AG09319 (cell line): ENCODE measurements around the gene MYOM1.

Source experiments
- DNase-seq: peaks from one replicate; pipeline ENCODE4 v3.0.0-alpha.2; 2010; ENCODE audit warnings: low read depth; ENCODE audit errors: extremely low read depth
- CTCF ChIP-seq: IDR thresholded peaks from 2 replicates; pipeline ENCODE4 v1.5.1; 2011; ENCODE audit warnings: low read depth, mild to moderate bottlenecking, inconsistent platforms, low read length, moderate library complexity

The MYOM1 gene

DNA sequence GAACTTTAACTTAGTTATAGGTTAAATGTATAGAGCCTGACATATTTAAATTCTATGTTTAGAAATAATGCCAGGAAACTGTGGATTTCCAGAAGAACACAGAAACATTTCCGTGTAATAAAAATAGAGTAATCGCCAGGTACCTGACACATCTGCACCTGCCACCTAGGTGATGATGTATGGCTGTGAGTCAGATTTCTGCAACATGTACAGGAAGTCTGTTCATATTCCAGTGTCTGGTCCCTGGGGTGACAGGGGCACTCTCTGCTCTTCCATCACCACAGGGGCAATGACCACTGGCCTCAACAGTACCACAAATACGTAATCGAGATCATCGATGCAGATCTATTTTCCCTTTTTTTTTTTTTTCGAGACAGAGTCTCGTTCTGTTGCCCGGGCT is 105.7 kb downstream of the MYOM1 start:
- no peak for DNase-seq
- no peak for TF ChIP-seq CTCF

- TF ChIP-seq CTCF = no peak
- no peak for DNase-seq
Measured at GRCh38 chr18:3111523-3112240, 108.1 kb downstream of the MYOM1 start.

DNA sequence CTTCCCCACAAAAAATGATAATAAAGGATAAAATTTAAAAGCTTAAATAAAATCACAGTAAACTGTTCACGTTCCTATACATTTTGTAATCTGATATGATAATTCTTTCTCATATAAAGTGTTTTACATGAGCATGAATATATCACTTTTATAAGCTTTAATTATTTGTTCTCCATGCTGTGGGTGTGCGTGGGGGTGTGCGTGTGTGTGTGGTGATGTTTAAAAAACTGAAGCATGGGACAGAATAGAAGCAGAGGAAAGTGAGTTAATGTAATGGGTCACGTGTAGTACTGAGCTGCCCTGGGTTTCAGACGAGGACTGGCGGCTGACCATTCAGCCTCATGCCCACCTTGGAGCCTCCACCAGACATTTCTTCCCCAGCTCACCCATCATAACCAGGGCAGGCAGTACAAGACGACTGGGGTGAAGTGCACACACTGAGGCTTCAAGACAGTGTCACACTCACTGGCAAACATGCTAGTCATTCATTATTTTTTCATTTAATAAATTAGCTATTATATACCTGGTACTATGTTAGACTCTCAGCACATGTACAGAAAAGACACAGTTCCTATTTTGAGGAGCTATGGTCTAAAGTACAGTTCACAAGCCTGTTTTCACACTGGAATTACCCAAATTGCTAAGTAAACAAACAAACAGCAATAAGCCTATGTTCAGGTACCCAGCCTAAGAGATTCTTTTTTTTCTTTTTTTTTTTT is 109.6 kb downstream of the MYOM1 start:
- no peak for DNase-seq
- TF ChIP-seq CTCF = no peak

DNA sequence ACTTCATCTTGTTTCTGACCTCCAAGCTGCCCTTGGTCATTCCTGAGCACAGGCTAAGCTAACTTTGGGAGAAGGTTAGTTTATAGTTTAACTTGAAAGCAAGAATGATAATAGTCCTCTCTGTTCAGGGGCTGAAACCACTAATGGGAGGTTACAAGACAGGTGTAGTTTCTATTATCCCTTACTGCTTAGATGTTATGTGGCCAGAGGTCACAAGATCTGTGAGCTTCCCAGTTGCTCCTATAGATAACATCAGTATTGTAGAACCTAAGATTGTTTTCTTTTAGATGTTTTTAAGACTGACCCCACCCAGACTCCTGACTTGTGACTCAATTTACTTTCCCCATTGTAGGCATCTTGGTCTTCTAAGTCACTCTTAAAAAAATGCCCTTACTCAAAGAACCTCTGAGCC is 112.0 kb downstream of the MYOM1 start:
- TF ChIP-seq CTCF = no peak
- DNase-seq = no peak

DNA sequence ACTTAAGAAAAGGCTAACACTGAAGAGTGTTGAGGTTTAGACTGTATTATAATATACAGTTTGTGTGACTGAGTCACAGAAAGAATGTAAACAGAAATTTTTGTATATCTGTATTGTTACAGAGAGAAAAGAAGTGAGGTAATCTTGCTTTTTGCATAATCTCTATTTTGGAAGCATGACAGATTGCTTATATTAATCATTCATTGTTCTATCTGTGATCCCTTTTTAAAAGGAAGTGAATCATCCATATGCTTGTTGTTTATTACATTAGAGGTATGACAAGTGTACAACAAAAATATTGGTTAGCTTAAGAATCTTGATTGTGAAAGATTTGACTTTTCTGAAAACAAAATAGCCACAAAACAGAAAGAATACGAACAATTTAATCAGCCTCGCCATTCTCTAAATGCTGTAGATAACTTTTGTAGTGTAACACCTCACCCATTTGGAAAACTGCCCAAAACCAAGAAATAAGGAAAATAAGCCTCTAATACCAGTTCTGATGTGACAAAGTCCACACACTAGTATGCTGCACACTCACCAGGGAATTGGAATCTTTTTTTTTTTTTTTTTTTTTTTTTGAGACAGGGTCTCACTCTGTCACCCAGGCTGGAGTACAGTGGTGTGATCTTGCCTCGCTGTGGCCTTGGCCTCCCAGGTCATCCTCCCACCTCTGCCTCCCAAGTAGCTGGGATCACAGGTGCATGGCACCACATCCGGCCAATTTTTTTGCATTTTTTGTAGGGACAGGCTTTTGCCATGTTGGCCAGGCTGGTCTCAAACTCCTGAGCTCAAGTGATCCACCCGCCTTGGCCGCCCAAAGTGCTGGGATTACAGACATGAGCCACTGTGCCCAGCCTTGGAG is 115.3 kb downstream of the MYOM1 start:
- peak; percentile 65 for DNase-seq
- TF ChIP-seq CTCF = no peak

- DNase-seq = no peak
- no peak for TF ChIP-seq CTCF
Measured at GRCh38 chr18:3103576-3103975, 116.2 kb downstream of the MYOM1 start.

DNA sequence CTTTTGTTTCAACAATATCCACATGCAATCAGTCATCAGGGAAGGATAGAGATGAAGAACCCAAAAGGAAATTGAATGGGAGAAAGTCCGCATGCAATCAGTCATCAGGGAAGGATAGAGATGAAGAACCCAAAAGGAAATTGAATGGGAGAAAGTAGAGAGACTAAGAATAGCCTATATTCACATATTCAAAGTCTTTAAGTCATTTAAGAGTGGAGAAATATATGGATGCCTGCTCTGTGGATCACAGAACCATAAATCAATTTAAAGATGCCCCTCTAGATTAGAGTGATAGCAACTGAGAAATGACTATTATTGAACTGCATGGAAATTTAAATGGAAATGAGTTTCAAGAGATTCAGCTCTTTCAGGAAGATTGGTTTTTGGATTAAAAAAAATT is 116.8 kb downstream of the MYOM1 start:
- DNase-seq = no peak
- no peak for TF ChIP-seq CTCF
